Spleen (tissue), 7 donors: Measurements from ENCODE around the gene CCDC152.
A peak's percentile ranks its signal among the peaks of the same experiment; 100 is the strongest.

Experiments used
- POLR2A ChIP-seq, 3 donors: fragments of 450-650 bp; IDR thresholded peaks; one replicate each; pipeline ENCODE4 v1.5.1; 2017; ENCODE audit warnings: antibody characterized with exemption in 3 of 3, mild to moderate bottlenecking in 1 of 3
- POLR2AphosphoS5 ChIP-seq, 3 donors: sonication (generic); formaldehyde crosslinking; IDR thresholded peaks; one replicate each; pipeline ENCODE4 v1.5.1; 2017; ENCODE audit warnings: antibody characterized with exemption in 3 of 3
- TF ChIP-seq, protein P1 (sequence below), 11 experiments: fragments of 200-600 bp in 7 of 11; fragments of 450-650 bp in 4 of 11; sonication (generic) in 4 of 11; IDR thresholded peaks in 8 of 11; conservative IDR thresholded peaks in 3 of 11; 1 replicate in 7 of 11; 2 replicates in 4 of 11; pipeline versions ENCODE4 v1.4.0 to v1.8.0; 2016 to 2021; ENCODE audit warnings: antibody characterized with exemption in 11 of 11, inconsistent platforms in 4 of 11, mild to moderate bottlenecking in 1 of 11
- donor health status: DM: no; HTN: no; CAD: no; lungs with moderate emphysema.
- donor health status: DM: no; HTN: no; CAD: no.
- donor health status: DM: no; HTN: no; CAD: no.

DNA sequence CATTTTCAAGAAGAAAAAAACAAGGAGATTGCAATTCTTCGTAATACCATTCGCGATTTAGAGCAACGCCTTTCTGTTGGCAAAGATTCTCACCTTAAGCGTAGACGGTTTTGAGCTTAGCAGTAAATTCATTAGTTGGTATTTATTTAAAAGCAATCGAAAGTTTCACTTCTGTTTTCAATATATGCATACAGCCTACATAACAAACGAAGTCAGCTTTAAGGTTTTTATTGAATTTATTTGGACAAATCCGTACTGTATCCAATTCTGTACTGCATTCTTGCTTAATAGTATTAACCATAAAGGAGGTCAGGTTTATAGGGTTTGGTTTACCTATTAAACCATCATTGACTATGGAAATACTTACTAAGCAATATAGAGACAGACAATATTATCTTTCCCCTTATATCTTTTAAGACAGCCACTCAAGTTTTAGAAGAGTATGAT lies 43.1 kb downstream of the CCDC152 start:
- TF ChIP-seq, protein P1, sequence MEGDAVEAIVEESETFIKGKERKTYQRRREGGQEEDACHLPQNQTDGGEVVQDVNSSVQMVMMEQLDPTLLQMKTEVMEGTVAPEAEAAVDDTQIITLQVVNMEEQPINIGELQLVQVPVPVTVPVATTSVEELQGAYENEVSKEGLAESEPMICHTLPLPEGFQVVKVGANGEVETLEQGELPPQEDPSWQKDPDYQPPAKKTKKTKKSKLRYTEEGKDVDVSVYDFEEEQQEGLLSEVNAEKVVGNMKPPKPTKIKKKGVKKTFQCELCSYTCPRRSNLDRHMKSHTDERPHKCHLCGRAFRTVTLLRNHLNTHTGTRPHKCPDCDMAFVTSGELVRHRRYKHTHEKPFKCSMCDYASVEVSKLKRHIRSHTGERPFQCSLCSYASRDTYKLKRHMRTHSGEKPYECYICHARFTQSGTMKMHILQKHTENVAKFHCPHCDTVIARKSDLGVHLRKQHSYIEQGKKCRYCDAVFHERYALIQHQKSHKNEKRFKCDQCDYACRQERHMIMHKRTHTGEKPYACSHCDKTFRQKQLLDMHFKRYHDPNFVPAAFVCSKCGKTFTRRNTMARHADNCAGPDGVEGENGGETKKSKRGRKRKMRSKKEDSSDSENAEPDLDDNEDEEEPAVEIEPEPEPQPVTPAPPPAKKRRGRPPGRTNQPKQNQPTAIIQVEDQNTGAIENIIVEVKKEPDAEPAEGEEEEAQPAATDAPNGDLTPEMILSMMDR (IDR thresholded peaks at IDR 0.05 in 8 of 11, conservative IDR thresholded peaks at IDR 0.05 in 3 of 11): no peak
- TF ChIP-seq POLR2AphosphoS5 (IDR thresholded peaks at IDR 0.05) (peak in 1 of 3 donors; percentile 19), POLR2A (IDR thresholded peaks at IDR 0.05) (no peak)
